Measurements from ENCODE around the gene NOS2. TPM values are rescaled to one million over a fixed set of nuclear protein-coding genes. Genes with fewer than 3 reads are reported as not detected.
"Not testable (repeated sequence)": the region's sequence is repeated elsewhere in the genome, so short reads cannot be mapped to it uniquely, and the experiment has no call there.

NOS2 gene
- total RNA-seq, 1 experiment from 2014 or later: 19.0 TPM

- H3K36me3 Mint-ChIP-seq (ENCODE audit: insufficient read depth, unreplicated experiment); intact Hi-C loops (cut with micrococcal nuclease; ENCODE audit: unreplicated experiment); H3K4me3 Mint-ChIP-seq (ENCODE audit: unreplicated experiment); H3K4me3 ChIP-seq (ENCODE audit: low read depth, low read length); H3K27me3 Mint-ChIP-seq (ENCODE audit: insufficient read depth, unreplicated experiment); H3K9me3 ChIP-seq; H3K27me3 ChIP-seq (replicated peaks; ENCODE audit: control insufficient read depth, insufficient read depth, low read length); H3K27ac Mint-ChIP-seq (ENCODE audit: unreplicated experiment); H3K9me3 Mint-ChIP-seq (ENCODE audit: unreplicated experiment); H3K4me1 ChIP-seq; H3K4me1 Mint-ChIP-seq (ENCODE audit: low read depth, unreplicated experiment); BruUV-seq (replicated peaks); H3K36me3 ChIP-seq (ENCODE audit: control insufficient read depth, insufficient read depth, low read length); POLR2A ChIA-PET: not testable (repeated sequence)
- CTCF ChIA-PET: interaction anchor here (1.2 kb wide), 1 partner anchor 504 kb away, joined by 3 read pairs; no protein-coding TSS in a partner anchor
- DNase-seq: peak in 1 of 2 experiments; percentile 31
Measured at GRCh38 chr17:27745207-27745830, 55.0 kb downstream of the NOS2 start.

DNA sequence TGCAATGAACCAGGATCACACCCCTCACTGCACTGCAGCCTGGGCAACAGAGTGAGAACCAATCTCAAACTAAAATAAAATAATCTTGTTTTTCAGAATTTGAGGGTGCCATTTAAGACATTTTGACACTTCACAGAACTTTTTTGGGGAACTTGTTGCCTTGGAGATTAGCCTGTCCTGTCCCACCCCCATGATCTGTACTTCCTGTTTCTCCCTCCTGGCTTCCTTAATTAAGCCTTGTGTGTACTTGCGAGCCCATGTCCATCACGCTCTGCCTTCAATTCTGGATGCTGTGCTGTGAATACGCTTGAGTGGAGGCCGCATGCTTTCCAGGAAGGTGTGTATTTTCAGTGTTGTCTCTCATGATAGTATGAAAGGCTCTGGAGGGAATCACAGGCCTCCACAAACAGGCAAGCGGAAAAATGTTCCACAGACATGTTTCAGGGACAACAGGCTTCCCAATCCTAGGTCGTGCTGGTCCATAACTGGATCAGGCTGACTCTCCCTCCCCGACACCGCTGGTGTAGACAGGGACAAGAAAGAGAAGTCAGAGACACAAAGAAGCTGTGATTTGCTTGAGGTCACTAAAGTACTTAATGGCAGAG is 56.9 kb downstream of the NOS2 start:
- TF ChIP-seq CTCF (IDR thresholded peaks at IDR 0.05; ENCODE audit: insufficient read depth in 1 of 2, low read depth in 1 of 2, low read length in 1 of 2, severe bottlenecking in 1 of 2, unreplicated experiment in 1 of 2): no peak
- Mint-ChIP-seq H3K9me3 (ENCODE audit: unreplicated experiment) (no peaks in the 10 kb centered on the region), H3K27ac (ENCODE audit: unreplicated experiment) (no peak overlapping the region), H3K4me1 (ENCODE audit: low read depth, unreplicated experiment) (no peaks in the 10 kb centered on the region), H3K36me3 (ENCODE audit: insufficient read depth, unreplicated experiment) (no peaks in the 10 kb centered on the region), H3K27me3 (ENCODE audit: insufficient read depth, unreplicated experiment) (no peaks in the 10 kb centered on the region), H3K4me3 (ENCODE audit: unreplicated experiment) (no peak overlapping the region)
- CTCF ChIA-PET: no interaction called here
- H3K4me3 ChIP-seq (ENCODE audit: low read depth, low read length): no peak overlapping the region
- H3K27me3 ChIP-seq (replicated peaks; ENCODE audit: control insufficient read depth, insufficient read depth, low read length): no peaks in the 10 kb centered on the region
- BruUV-seq (replicated peaks): no TSS peak
- intact Hi-C loops (cut with micrococcal nuclease; ENCODE audit: unreplicated experiment): no loop called here
- POLR2A ChIA-PET: no interaction called here
- no peaks in the 10 kb centered on the region for H3K9me3 ChIP-seq
- H3K4me1 ChIP-seq: no peaks in the 10 kb centered on the region
- DNase-seq: peak in 1 of 2 experiments; percentile 27
- H3K36me3 ChIP-seq (ENCODE audit: control insufficient read depth, insufficient read depth, low read length): no peaks in the 10 kb centered on the region

- no peaks in the 10 kb centered on the region for H3K36me3 Mint-ChIP-seq (ENCODE audit: insufficient read depth, unreplicated experiment)
- POLR2A ChIA-PET: no interaction called here
- CTCF ChIA-PET: interaction anchor here (0.6 to 1.7 kb wide), 7 partner anchors 14 to 497 kb away, joined by 3 to 4 read pairs (median 3); no protein-coding TSS in a partner anchor
- Histone ChIP-seq H3K27me3 (replicated peaks; ENCODE audit: control insufficient read depth, insufficient read depth, low read length) (no peaks in the 10 kb centered on the region), H3K9me3 (no peaks in the 10 kb centered on the region), H3K4me3 (ENCODE audit: low read depth, low read length) (no peak overlapping the region), H3K4me1 (no peaks in the 10 kb centered on the region), H3K36me3 (ENCODE audit: control insufficient read depth, insufficient read depth, low read length) (no peaks in the 10 kb centered on the region)
- no TSS peak for BruUV-seq (replicated peaks)
- H3K9me3 Mint-ChIP-seq (ENCODE audit: unreplicated experiment): no peaks in the 10 kb centered on the region
- no peak for TF ChIP-seq CTCF (IDR thresholded peaks at IDR 0.05; ENCODE audit: insufficient read depth in 1 of 2, low read depth in 1 of 2, low read length in 1 of 2, severe bottlenecking in 1 of 2, unreplicated experiment in 1 of 2)
- DNase-seq: peak in 1 of 2 experiments; percentile 21
- H3K27me3 Mint-ChIP-seq (ENCODE audit: insufficient read depth, unreplicated experiment): peaks cover 3% of the 10 kb centered on the region
- H3K4me3 Mint-ChIP-seq (ENCODE audit: unreplicated experiment): no peak overlapping the region
- no peaks in the 10 kb centered on the region for H3K4me1 Mint-ChIP-seq (ENCODE audit: low read depth, unreplicated experiment)
- intact Hi-C loops (cut with micrococcal nuclease; ENCODE audit: unreplicated experiment): no loop called here
- no peak overlapping the region for H3K27ac Mint-ChIP-seq (ENCODE audit: unreplicated experiment)
Measured at GRCh38 chr17:27741971-27742575, 58.3 kb downstream of the NOS2 start.

All from Caco-2 (cell line).